IPS-20b (cell line): ENCODE measurements around the gene SMG6.

Source experiments
- H3K27ac ChIP-seq: one replicate; pipeline ENCODE4 v1.5.1; 2013; ENCODE audit warnings: low read length
- H3K27me3 ChIP-seq: 2 replicates; pipeline ENCODE4 v1.6.1; 2013; ENCODE audit warnings: mild to moderate bottlenecking, low read length, inconsistent platforms; ENCODE audit not compliant: insufficient read depth
- H3K36me3 ChIP-seq: 2 replicates; pipeline ENCODE4 v1.6.1; 2013; ENCODE audit warnings: low read depth, mild to moderate bottlenecking, inconsistent platforms, low read length, moderate library complexity; ENCODE audit not compliant: insufficient read depth
- H3K4me1 ChIP-seq: 2 replicates; pipeline ENCODE4 v1.6.1; 2013; ENCODE audit warnings: mild to moderate bottlenecking, control low read depth, inconsistent platforms, low read length, moderate library complexity; ENCODE audit not compliant: insufficient read depth
- H3K4me3 ChIP-seq: 2 replicates; pipeline ENCODE4 v1.5.1; 2013; ENCODE audit warnings: mild to moderate bottlenecking, low read length, inconsistent platforms
- H3K9ac ChIP-seq: 2 replicates; pipeline ENCODE4 v1.6.1; 2013; ENCODE audit warnings: low read depth, mild to moderate bottlenecking, inconsistent platforms, low read length, moderate library complexity
- H3K9me3 ChIP-seq: 2 replicates; pipeline ENCODE4 v1.6.1; 2013; ENCODE audit warnings: mild to moderate bottlenecking, low read depth, low read length, inconsistent platforms; ENCODE audit not compliant: insufficient read depth

SMG6 gene

GRCh38 chr17:2238432-2239169 lies 65.0 kb downstream of the SMG6 start:
- Histone ChIP-seq H3K9ac (no peak overlapping the region), H3K4me3 (no peak overlapping the region), H3K4me1 (no peaks in the 10 kb centered on the region), H3K36me3 (peaks cover 33% of the 10 kb centered on the region), H3K27me3 (no peaks in the 10 kb centered on the region), H3K27ac (no peak overlapping the region), H3K9me3 (no peaks in the 10 kb centered on the region)

- Histone ChIP-seq H3K4me3 (no peak overlapping the region), H3K27me3 (no peaks in the 10 kb centered on the region), H3K4me1 (no peaks in the 10 kb centered on the region), H3K36me3 (peaks cover 28% of the 10 kb centered on the region), H3K9ac (no peak overlapping the region), H3K9me3 (no peaks in the 10 kb centered on the region), H3K27ac (no peak overlapping the region)
Measured at GRCh38 chr17:2237950-2238349, 65.6 kb downstream of the SMG6 start.

- no peaks in the 10 kb centered on the region for H3K27me3 ChIP-seq
- no peak overlapping the region for H3K27ac ChIP-seq
- H3K4me3 ChIP-seq: no peak overlapping the region
- no peaks in the 10 kb centered on the region for H3K9me3 ChIP-seq
- peaks cover 26% of the 10 kb centered on the region for H3K36me3 ChIP-seq
- H3K9ac ChIP-seq: no peak overlapping the region
- no peaks in the 10 kb centered on the region for H3K4me1 ChIP-seq
Measured at GRCh38 chr17:2237521-2237921, 66.1 kb downstream of the SMG6 start.

DNA sequence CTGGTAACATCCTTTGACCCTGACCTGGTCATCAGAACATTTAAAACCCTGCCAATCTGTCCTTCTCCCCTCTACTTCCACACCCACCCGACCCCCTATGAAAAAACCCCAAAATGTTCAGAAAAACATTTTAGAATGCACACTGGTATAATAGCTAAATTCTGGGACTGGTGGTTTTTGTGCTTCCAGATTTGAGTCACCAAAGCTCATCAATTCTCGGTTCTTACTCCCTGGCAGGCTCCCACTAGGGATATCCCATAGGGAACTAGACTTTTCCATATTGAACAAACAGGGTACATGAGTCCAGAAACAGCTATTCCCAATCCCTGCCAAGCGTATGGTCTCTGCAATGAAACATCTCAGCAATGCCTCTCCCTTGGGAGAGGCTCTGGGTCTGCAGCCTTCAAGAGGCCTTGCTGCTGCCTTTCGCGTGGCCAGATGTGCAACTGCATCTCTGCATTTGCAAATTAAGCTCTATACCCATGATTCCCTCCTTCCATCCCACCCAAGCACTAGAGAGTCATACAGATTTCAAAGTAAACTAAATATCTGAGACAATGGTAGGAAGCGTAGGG lies 67.7 kb downstream of the SMG6 start:
- peaks cover 23% of the 10 kb centered on the region for H3K36me3 ChIP-seq
- H3K9me3 ChIP-seq: no peaks in the 10 kb centered on the region
- H3K4me3 ChIP-seq: no peak overlapping the region
- H3K27me3 ChIP-seq: no peaks in the 10 kb centered on the region
- no peak overlapping the region for H3K27ac ChIP-seq
- no peaks in the 10 kb centered on the region for H3K4me1 ChIP-seq
- no peak overlapping the region for H3K9ac ChIP-seq

GRCh38 chr17:2235265-2235664 lies 68.3 kb downstream of the SMG6 start:
- peaks cover 23% of the 10 kb centered on the region for H3K36me3 ChIP-seq
- no peak overlapping the region for H3K9ac ChIP-seq

GRCh38 chr17:2233441-2233947 lies 70.1 kb downstream of the SMG6 start:
- no peak overlapping the region for H3K9ac ChIP-seq
- no peaks in the 10 kb centered on the region for H3K9me3 ChIP-seq
- no peak overlapping the region for H3K4me3 ChIP-seq
- H3K27ac ChIP-seq: no peak overlapping the region
- no peaks in the 10 kb centered on the region for H3K27me3 ChIP-seq
- peaks cover 22% of the 10 kb centered on the region for H3K36me3 ChIP-seq
- no peaks in the 10 kb centered on the region for H3K4me1 ChIP-seq

More at GRCh38 chr17:2235265-2235664, 68.3 kb downstream of the SMG6 start:
- no peaks in the 10 kb centered on the region for H3K9me3 ChIP-seq
- no peaks in the 10 kb centered on the region for H3K27me3 ChIP-seq
- no peaks in the 10 kb centered on the region for H3K4me1 ChIP-seq
- no peak overlapping the region for H3K27ac ChIP-seq
- H3K4me3 ChIP-seq: no peak overlapping the region

GRCh38 chr17:2232244-2232638 lies 71.3 kb downstream of the SMG6 start:
- H3K9me3 ChIP-seq: no peaks in the 10 kb centered on the region
- no peak overlapping the region for H3K27ac ChIP-seq
- no peaks in the 10 kb centered on the region for H3K27me3 ChIP-seq
- no peak overlapping the region for H3K9ac ChIP-seq
- H3K36me3 ChIP-seq: peaks cover 16% of the 10 kb centered on the region
- H3K4me3 ChIP-seq: no peak overlapping the region
- no peaks in the 10 kb centered on the region for H3K4me1 ChIP-seq

- no peak overlapping the region for H3K4me3 ChIP-seq
- no peak overlapping the region for H3K27ac ChIP-seq
- H3K27me3 ChIP-seq: no peaks in the 10 kb centered on the region
- no peaks in the 10 kb centered on the region for H3K9me3 ChIP-seq
- H3K9ac ChIP-seq: no peak overlapping the region
- H3K36me3 ChIP-seq: peaks cover 14% of the 10 kb centered on the region
- H3K4me1 ChIP-seq: no peaks in the 10 kb centered on the region
Measured at GRCh38 chr17:2230877-2231276, 72.7 kb downstream of the SMG6 start.

- no peak overlapping the region for H3K9ac ChIP-seq
- no peaks in the 10 kb centered on the region for H3K9me3 ChIP-seq
- H3K4me3 ChIP-seq: no peak overlapping the region
- no peaks in the 10 kb centered on the region for H3K27me3 ChIP-seq
- no peaks in the 10 kb centered on the region; the same call in 1 of the 2 replicates for H3K36me3 ChIP-seq
- no peak overlapping the region for H3K27ac ChIP-seq
- H3K4me1 ChIP-seq: no peaks in the 10 kb centered on the region
Measured at GRCh38 chr17:2227025-2227699, 76.4 kb downstream of the SMG6 start.

GRCh38 chr17:2223617-2223927 lies 80.0 kb downstream of the SMG6 start:
- H3K27ac ChIP-seq: no peak overlapping the region
- H3K4me3 ChIP-seq: no peak overlapping the region
- no peak overlapping the region for H3K9ac ChIP-seq
- peaks cover 3% of the 10 kb centered on the region; the same call in 1 of the 2 replicates for H3K36me3 ChIP-seq
- H3K27me3 ChIP-seq: no peaks in the 10 kb centered on the region
- no peaks in the 10 kb centered on the region for H3K9me3 ChIP-seq
- H3K4me1 ChIP-seq: no peaks in the 10 kb centered on the region

DNA sequence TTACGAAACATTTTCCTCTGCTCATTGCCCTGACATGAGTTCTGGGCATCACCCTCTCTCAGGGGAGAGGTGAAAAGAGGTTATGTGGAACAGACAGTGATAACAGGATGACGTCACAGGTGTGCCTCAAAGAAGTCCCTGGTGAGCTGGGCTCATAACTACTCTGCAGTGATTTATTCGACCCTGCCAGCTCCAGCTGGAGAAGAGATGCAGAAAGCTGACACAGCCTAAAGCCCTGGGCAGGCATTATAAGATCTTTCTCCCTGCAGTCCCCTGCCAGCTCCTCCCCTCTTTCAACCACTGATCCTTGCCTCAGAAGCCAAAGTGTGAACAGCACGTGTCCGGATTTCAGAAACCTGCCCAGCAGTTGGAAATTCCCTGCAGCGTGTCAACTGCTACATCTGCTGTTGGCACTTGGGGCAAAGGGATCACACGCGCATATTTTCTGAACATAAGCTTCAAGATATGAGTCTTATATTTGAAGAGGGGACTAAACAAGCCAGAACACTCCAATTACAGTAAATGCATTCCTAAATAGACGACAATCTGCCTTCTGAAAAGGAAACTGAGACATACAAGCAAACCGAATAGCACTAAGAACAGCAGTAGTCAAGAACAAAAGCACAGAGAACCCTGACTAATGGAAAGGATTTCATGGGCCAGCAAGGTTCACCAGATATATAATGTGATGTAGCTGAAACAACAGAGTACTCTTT lies 80.5 kb downstream of the SMG6 start:
- 0 out of 2 replicates have a peak, but pooled peaks cover 3% of the 10 kb centered on the region for H3K36me3 ChIP-seq
- no peak overlapping the region for H3K27ac ChIP-seq
- H3K27me3 ChIP-seq: no peaks in the 10 kb centered on the region
- no peak overlapping the region for H3K4me3 ChIP-seq
- H3K9me3 ChIP-seq: no peaks in the 10 kb centered on the region
- no peaks in the 10 kb centered on the region for H3K4me1 ChIP-seq
- no peak overlapping the region for H3K9ac ChIP-seq
